Measurements from ENCODE around the gene CRISPLD2.

GRCh38 chr16:84868328-84868727 is 48.5 kb downstream of the CRISPLD2 start:
- no peak for TF ChIP-seq CTCF (IDR thresholded peaks at IDR 0.05)
- TF ChIP-seq POLR2A (IDR thresholded peaks at IDR 0.05), result no peak

Measured in suprapubic skin (tissue), 3 donors.